ENCODE results near the gene ZCCHC4.
A peak's percentile ranks its signal among the peaks of the same experiment; 100 is the strongest.

- TF ChIP-seq CTCF (IDR thresholded peaks at IDR 0.05) = no peak
- TF ChIP-seq POLR2AphosphoS5 (IDR thresholded peaks at IDR 0.05) = peak in 1 of 2 donors; percentile 53
- no peak for TF ChIP-seq POLR2A (IDR thresholded peaks at IDR 0.05)
These were observed 46.1 kb downstream of the ZCCHC4 start for GRCh38 chr4:25358515-25359275.
